ENCODE results near the gene PRKCSH. TPM values are rescaled to one million over a fixed set of nuclear protein-coding genes. Genes with fewer than 3 reads are reported as not detected.

The PRKCSH gene
- total RNA-seq, 4 donors from 2014 or later, result 64.1 to 107 (median 99.1) TPM

DNA sequence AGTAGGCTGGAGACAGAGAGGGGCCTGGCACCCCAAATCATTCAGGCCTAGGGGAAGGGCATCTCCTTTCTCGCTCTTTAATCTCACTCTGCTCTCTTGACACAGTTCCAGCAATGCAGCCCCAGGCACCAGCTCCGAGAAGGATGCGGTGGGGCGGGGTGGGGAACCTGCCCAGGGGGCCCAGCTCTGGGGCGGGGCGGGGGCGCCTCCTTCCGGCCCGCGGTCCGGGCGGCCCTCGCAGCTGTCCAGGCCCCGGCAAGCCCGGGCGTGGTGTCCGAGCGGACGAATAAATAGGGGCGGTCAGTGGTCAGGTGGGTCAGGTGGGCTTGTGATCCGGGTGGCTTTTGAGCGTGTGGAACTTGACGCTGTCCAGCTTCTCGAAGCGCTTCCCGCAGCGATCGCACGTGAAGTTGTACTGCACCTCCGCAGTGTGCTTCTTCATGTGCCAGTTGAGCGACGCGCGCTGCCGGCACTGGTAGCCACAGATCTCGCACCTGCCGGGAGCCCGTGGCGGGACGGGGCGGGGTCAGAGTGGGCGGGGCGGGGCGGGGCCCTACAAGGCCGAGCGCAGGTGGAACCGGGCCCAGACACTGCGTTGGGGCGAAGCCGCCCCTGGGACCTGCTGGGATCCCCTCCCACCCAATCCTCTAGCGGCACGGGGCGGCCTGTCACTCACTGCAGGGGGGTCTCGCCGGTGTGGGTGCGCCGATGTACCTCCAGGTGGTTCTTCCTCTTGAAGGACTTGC lies 48.1 kb downstream of the PRKCSH start:
- Histone ChIP-seq H3K4me3 (no peak overlapping the region), H3K36me3 (peaks cover 0 to 44% (median 0%) of the 10 kb centered on the region in 3 donors), H3K4me1 (peaks cover 10 to 47% (median 36%) of the 10 kb centered on the region in 3 donors), H3K9me3 (no peaks in the 10 kb centered on the region), H3K27me3 (peaks cover 14 to 69% (median 20%) of the 10 kb centered on the region in 4 donors), H3K27ac (no peak overlapping the region)
- 75 to 77% methylated on average over 4 to 7 of the region's 57 CpGs for WGBS, 2 donors
- no peak for DNase-seq
- intact Hi-C loops (cut with DNase I), result no loop called here
- TF ChIP-seq, protein P1, sequence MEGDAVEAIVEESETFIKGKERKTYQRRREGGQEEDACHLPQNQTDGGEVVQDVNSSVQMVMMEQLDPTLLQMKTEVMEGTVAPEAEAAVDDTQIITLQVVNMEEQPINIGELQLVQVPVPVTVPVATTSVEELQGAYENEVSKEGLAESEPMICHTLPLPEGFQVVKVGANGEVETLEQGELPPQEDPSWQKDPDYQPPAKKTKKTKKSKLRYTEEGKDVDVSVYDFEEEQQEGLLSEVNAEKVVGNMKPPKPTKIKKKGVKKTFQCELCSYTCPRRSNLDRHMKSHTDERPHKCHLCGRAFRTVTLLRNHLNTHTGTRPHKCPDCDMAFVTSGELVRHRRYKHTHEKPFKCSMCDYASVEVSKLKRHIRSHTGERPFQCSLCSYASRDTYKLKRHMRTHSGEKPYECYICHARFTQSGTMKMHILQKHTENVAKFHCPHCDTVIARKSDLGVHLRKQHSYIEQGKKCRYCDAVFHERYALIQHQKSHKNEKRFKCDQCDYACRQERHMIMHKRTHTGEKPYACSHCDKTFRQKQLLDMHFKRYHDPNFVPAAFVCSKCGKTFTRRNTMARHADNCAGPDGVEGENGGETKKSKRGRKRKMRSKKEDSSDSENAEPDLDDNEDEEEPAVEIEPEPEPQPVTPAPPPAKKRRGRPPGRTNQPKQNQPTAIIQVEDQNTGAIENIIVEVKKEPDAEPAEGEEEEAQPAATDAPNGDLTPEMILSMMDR (IDR thresholded peaks at IDR 0.05), result no peak
- TF ChIP-seq POLR2A (IDR thresholded peaks at IDR 0.05), result no peak

DNA sequence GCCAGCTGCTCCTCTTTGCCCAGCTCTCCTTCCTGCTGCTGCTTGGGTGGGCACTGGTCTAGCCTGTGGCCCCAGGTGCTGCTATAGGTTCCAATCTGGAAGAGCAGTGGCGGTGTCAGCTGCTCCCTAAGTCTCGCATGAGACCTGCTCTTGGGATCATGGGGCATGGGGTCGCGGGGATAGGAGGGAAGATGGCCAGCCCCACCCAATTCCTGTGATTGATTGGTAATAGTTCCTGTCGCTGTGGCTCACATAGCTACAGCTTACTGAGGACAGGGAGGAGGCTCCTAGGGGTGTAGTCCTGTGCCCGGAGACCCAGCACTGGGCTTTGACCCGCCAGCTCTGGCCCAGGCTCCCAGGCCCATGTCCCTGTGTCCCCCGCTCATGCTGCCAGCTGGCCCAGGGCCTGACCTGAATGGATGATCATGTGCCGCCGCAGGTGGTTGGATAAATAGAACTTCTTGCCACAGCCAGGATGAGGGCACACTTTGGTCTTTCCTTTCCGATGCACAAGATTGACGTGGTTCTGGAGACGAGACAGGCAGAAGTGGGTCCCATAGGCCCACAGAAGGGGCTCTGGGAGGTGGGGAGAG lies 49.9 kb downstream of the PRKCSH start:
- no peak overlapping the region for H3K27ac ChIP-seq
- H3K9me3 ChIP-seq, result no peaks in the 10 kb centered on the region
- H3K27me3 ChIP-seq, result peaks cover 9 to 54% (median 12%) of the 10 kb centered on the region in 4 donors
- peaks cover 10 to 34% (median 23%) of the 10 kb centered on the region in 3 donors for H3K4me1 ChIP-seq
- peaks cover 0 to 62% (median 0%) of the 10 kb centered on the region in 3 donors for H3K36me3 ChIP-seq
- no peak for DNase-seq
- no peak for TF ChIP-seq POLR2A (IDR thresholded peaks at IDR 0.05)
- TF ChIP-seq, protein P1 (IDR thresholded peaks at IDR 0.05), result no peak
- intact Hi-C loops (cut with DNase I), result no loop called here
- 87 to 91% methylated on average over 4 to 10 of the region's 13 CpGs for WGBS, 2 donors
- no peak overlapping the region for H3K4me3 ChIP-seq

DNA sequence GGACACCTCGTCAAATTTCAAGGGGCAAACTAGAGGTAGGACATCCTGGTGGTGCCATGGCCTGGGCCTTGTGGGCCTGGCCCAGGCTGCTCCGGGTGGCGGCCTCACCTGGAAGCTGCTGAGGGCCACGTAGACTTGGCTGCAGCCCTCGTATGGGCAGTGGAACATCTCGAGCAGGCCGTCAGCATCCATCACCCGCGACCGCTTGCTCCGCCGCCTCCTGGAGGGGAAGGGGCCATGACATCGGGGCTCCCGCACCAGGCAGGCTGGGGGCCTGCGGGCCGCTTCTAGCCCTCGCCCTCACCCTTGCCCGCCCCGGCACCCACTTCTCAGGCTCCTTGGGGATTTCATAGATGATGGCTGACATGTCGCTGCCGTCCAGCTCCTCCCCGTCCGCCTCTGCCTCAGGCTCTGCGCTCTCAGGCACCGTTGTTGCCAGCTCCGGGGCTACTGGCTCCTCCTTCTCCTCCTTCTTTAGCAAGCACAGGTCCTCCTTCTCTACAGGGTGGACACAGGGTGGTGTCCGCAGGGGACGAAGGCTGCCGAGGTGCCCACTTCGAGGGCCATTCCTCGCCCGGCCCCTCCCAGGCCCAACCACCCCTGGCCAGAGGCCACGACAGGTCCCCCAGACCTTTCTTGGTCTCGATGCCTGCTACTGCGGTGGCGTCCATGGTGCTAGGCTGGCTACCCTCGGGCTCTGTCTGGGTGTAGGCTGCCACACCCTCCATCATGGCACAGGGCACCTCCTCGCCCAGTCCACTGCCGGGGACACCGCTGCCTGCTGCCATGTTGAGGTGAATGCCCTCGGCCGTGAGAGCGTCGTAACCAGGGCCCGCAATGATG lies 51.4 kb downstream of the PRKCSH start:
- TF ChIP-seq, protein P1 (IDR thresholded peaks at IDR 0.05), result no peak
- TF ChIP-seq POLR2A (IDR thresholded peaks at IDR 0.05), result no peak
- no peak for DNase-seq
- Histone ChIP-seq H3K9me3 (no peaks in the 10 kb centered on the region), H3K27ac (no peak overlapping the region), H3K27me3 (peaks cover 0 to 39% (median 3%) of the 10 kb centered on the region in 4 donors), H3K4me1 (peaks cover 10 to 19% (median 13%) of the 10 kb centered on the region in 3 donors), H3K36me3 (peaks cover 0 to 75% (median 0%) of the 10 kb centered on the region in 3 donors), H3K4me3 (no peak overlapping the region)
- intact Hi-C loops (cut with DNase I), result no loop called here
- WGBS, 2 donors, result 86% methylated on average over 15 of the region's 45 CpGs

DNA sequence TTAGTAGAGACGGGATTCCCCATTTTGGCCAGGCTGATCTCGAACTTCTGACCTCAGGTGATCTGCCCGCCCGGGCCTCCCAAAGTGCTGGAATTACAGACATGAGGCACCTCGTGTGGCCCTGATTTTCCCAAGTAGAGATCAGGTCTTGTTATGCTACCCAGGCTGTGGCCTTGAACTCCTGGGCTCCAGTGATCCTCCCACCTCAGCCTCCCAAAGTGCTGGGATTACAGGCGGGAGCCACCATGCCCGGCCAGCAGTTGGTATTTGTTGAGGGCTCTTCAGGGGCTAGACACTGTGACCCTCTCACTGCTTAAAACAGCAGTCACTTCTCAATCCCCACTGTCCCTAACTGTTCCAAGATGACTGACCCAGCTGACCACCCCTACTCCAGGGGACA lies 53.9 kb downstream of the PRKCSH start:
- DNase-seq, result no peak
- no peak overlapping the region for H3K27ac ChIP-seq
- peaks cover 0 to 88% (median 0%) of the 10 kb centered on the region in 3 donors for H3K36me3 ChIP-seq
- no peak overlapping the region for H3K4me3 ChIP-seq
- H3K4me1 ChIP-seq, result no peaks in the 10 kb centered on the region
- H3K9me3 ChIP-seq, result no peaks in the 10 kb centered on the region
- 89 to 100% methylated on average over 5 to 6 of the region's 7 CpGs for WGBS, 2 donors
- intact Hi-C loops (cut with DNase I), result no loop called here
- TF ChIP-seq, protein P1 (IDR thresholded peaks at IDR 0.05), result no peak
- TF ChIP-seq POLR2A (IDR thresholded peaks at IDR 0.05), result no peak
- H3K27me3 ChIP-seq, result peaks cover 0 to 14% (median 0%) of the 10 kb centered on the region in 4 donors

All from esophagus squamous epithelium (tissue), 5 donors.